Fibroblast of peridontal ligament (primary cell): ENCODE data around the gene PTPN3.

Source experiments
- DNase-seq: peaks from one replicate; pipeline ENCODE4 v3.0.0-alpha.2; 2010; ENCODE audit errors: extremely low read depth

PTPN3 gene

GRCh38 chr9:109454041-109454440 is 44.1 kb downstream of the PTPN3 start:
- DNase-seq: no peak

- DNase-seq: peak; percentile 39
Observed at GRCh38 chr9:109453210-109453842, 44.8 kb downstream of the PTPN3 start.

GRCh38 chr9:109452761-109453160 is 45.3 kb downstream of the PTPN3 start:
- peak; percentile 17 for DNase-seq

- DNase-seq: no peak
Observed at GRCh38 chr9:109451311-109452025, 46.6 kb downstream of the PTPN3 start.

GRCh38 chr9:109450346-109450745 is 47.8 kb downstream of the PTPN3 start:
- DNase-seq: peak; percentile 21

GRCh38 chr9:109449036-109449798 is 48.9 kb downstream of the PTPN3 start:
- DNase-seq: no peak

- DNase-seq: peak; percentile 68
Observed at GRCh38 chr9:109448223-109448622, 49.9 kb downstream of the PTPN3 start.

- no peak for DNase-seq
Observed at GRCh38 chr9:109447329-109448076, 50.6 kb downstream of the PTPN3 start.

- peak; percentile 7 for DNase-seq
Observed at GRCh38 chr9:109444771-109445320, 53.3 kb downstream of the PTPN3 start.

- DNase-seq: no peak
Observed at GRCh38 chr9:109442716-109443115, 55.4 kb downstream of the PTPN3 start.

- no peak for DNase-seq
Observed at GRCh38 chr9:109441296-109441695, 56.8 kb downstream of the PTPN3 start.

GRCh38 chr9:109440797-109441287 is 57.3 kb downstream of the PTPN3 start:
- peak; percentile 93 for DNase-seq

- DNase-seq: no peak
Observed at GRCh38 chr9:109440117-109440515, 58.0 kb downstream of the PTPN3 start.

- no peak for DNase-seq
Observed at GRCh38 chr9:109439378-109440116, 58.6 kb downstream of the PTPN3 start.

- DNase-seq: no peak
Observed at GRCh38 chr9:109437286-109437685, 60.8 kb downstream of the PTPN3 start.

GRCh38 chr9:109436071-109436470 is 62.0 kb downstream of the PTPN3 start:
- no peak for DNase-seq

GRCh38 chr9:109433476-109433875 is 64.6 kb downstream of the PTPN3 start:
- DNase-seq: no peak

- DNase-seq: no peak
Observed at GRCh38 chr9:109430231-109430630, 67.9 kb downstream of the PTPN3 start.

- DNase-seq: no peak
Observed at GRCh38 chr9:109428854-109429253, 69.3 kb downstream of the PTPN3 start.

- DNase-seq: no peak
Observed at GRCh38 chr9:109427886-109428285, 70.2 kb downstream of the PTPN3 start.
